Epithelial cell of prostate (primary cell): ENCODE measurements around the gene USP17L18.
"Not testable (repeated sequence)": the region's sequence is repeated elsewhere in the genome, so short reads cannot be mapped to it uniquely, and the experiment has no call there.

Source experiments
- DNase-seq: peaks from one replicate; pipeline ENCODE4 v3.0.0-alpha.2; 2011; ENCODE audit warnings: low read depth, low spot score
- H3K27ac ChIP-seq: fragments of 450-650 bp; 2 replicates; pipeline ENCODE4 v1.5.1; 2017; ENCODE audit warnings: mild to moderate bottlenecking

Gene USP17L18

GRCh38 chr4:9247953-9248680 is at the start of gene USP17L18:
TSS of gene USP17L18 (plus strand) at chr4:9248630. CDS start at chr4:9248630, 0 bp downstream.
- DNase-seq, H3K27ac ChIP-seq: not testable (repeated sequence)

DNA sequence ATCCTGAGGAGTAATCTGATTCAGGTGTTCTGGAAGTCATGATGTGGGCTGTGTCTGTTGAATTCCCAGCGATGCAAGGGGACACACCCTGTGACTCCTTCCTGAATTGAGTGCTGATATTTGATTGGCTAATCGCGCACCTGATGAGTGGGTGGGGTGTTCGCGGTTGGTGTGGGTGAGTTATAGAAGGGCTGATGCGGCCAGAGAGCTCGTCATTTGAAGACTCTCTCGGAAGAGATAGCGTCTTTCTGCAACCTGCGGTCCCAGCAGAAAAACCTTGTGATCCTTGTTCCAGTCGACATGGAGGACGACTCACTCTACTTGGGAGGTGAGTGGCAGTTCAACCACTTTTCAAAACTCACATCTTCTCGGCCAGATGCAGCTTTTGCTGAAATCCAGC is 38.1 kb upstream of the USP17L18 start, which contains the start of gene USP17L10:
Gene USP17L10, plus strand, starts transcription at position 301 of the 400 bp plus-strand sequence. Its CDS starts 0 bp downstream, at position 301.
- not testable (repeated sequence) for DNase-seq, H3K27ac ChIP-seq

GRCh38 chr4:9214701-9215100 is 33.7 kb upstream of the USP17L18 start:
- H3K27ac ChIP-seq, DNase-seq: not testable (repeated sequence)

DNA sequence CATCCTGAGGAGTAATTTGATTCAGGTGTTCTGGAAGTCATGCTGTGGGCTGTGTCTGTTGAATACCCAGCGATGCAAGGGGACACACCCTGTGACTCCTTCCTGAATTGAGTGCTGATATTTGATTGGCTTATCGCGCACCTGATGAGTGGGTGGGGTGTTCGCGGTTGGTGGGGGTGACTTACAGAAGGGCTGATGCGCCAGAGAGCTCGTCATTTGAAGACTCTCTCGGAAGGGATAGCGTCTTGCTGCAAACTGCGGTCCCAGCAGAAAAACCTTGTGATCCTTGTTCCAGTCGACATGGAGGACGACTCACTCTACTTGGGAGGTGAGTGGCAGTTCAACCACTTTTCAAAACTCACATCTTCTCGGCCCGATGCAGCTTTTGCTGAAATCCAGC is 33.3 kb upstream of the USP17L18 start, which contains the start of gene USP17L11:
Gene USP17L11, plus strand, starts transcription at position 301 of the 400 bp plus-strand sequence. Its CDS starts 0 bp downstream, at position 301.
- H3K27ac ChIP-seq, DNase-seq: not testable (repeated sequence)

DNA sequence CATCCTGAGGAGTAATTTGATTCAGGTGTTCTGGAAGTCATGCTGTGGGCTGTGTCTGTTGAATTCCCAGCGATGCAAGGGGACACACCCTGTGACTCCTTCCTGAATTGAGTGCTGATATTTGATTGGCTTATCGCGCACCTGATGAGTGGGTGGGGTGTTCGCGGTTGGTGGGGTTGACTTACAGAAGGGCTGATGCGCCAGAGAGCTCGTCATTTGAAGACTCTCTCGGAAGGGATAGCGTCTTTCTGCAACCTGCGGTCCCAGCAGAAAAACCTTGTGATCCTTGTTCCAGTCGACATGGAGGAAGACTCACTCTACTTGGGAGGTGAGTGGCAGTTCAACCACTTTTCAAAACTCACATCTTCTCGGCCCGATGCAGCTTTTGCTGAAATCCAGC is 28.6 kb upstream of the USP17L18 start, which contains the start of gene USP17L12:
Gene USP17L12, plus strand, starts transcription at position 301 of the 400 bp plus-strand sequence. Its CDS starts 0 bp downstream, at position 301.
- DNase-seq: not testable (repeated sequence)

GRCh38 chr4:9224596-9224995 is 23.8 kb upstream of the USP17L18 start, which contains the start of gene USP17L13:
TSS of gene USP17L13 (plus strand) at chr4:9224896. CDS start at chr4:9224896, 0 bp downstream.
- DNase-seq, H3K27ac ChIP-seq: not testable (repeated sequence)

More for the DNA sequence above, 28.6 kb upstream of the USP17L18 start, which contains the start of gene USP17L12:
- H3K27ac ChIP-seq: not testable (repeated sequence)

GRCh38 chr4:9230249-9230648 is 18.2 kb upstream of the USP17L18 start:
- DNase-seq, H3K27ac ChIP-seq: not testable (repeated sequence)

DNA sequence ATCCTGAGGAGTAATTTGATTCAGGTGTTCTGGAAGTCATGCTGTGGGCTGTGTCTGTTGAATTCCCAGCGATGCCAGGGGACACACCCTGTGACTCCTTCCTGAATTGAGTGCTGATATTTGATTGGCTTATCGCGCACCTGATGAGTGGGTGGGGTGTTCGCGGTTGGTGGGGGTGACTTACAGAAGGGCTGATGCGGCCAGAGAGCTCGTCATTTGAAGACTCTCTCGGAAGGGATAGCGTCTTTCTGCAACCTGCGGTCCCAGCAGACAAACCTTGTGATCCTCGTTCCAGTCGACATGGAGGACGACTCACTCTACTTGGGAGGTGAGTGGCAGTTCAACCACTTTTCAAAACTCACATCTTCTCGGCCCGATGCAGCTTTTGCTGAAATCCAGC is 14.3 kb upstream of the USP17L18 start, which contains the start of gene USP17L15:
Gene USP17L15, plus strand, starts transcription at position 301 of the 400 bp plus-strand sequence. Its CDS starts 0 bp downstream, at position 301.
- H3K27ac ChIP-seq, DNase-seq: not testable (repeated sequence)

DNA sequence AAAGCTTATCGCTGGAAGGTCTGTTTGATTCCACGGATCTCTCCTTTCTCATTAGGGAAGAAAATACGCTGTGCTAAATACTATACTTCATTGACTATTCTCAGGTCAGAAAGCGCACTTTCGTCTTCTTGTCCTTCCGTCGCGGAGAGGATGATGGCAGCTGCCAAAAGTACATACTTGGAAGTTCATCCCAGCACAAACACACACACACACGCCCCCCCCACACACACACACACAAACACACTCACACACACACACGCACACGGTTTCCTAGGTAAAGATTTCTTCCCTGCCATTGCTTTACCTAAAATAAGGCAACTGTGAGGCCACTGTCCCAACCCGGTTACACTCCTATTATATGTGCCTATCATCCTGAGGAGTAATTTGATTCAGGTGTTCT is 10.0 kb upstream of the USP17L18 start:
- DNase-seq, H3K27ac ChIP-seq: not testable (repeated sequence)

- not testable (repeated sequence) for H3K27ac ChIP-seq, DNase-seq
Observed at GRCh38 chr4:9243579-9243978, 4.9 kb upstream of the USP17L18 start, which contains the start of gene USP17L17. TSS of gene USP17L17 (plus strand) at chr4:9243879. CDS start at chr4:9243879, 0 bp downstream.

- H3K27ac ChIP-seq, DNase-seq: not testable (repeated sequence)
Observed at GRCh38 chr4:9253078-9253477, 4.6 kb downstream of the USP17L18 start, which contains the start of gene USP17L19. TSS of gene USP17L19 (plus strand) at chr4:9253378. CDS start at chr4:9253378, 0 bp downstream.

GRCh38 chr4:9257824-9258223 is 9.4 kb downstream of the USP17L18 start, which contains the start of gene USP17L20:
TSS of gene USP17L20 (plus strand) at chr4:9258124. CDS start at chr4:9258124, 0 bp downstream.
- DNase-seq, H3K27ac ChIP-seq: not testable (repeated sequence)

DNA sequence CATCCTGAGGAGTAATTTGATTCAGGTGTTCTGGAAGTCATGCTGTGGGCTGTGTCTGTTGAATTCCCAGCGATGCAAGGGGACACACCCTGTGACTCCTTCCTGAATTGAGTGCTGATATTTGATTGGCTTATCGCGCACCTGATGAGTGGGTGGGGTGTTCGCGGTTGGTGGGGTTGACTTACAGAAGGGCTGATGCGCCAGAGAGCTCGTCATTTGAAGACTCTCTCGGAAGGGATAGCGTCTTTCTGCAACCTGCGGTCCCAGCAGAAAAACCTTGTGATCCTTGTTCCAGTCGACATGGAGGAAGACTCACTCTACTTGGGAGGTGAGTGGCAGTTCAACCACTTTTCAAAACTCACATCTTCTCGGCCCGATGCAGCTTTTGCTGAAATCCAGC is 14.1 kb downstream of the USP17L18 start, which contains the start of gene USP17L21:
Gene USP17L21, plus strand, starts transcription at position 301 of the 400 bp plus-strand sequence. Its CDS starts 0 bp downstream, at position 301.
- not testable (repeated sequence) for DNase-seq, H3K27ac ChIP-seq

GRCh38 chr4:9267319-9267718 is 18.9 kb downstream of the USP17L18 start, which contains the start of gene USP17L22:
TSS of gene USP17L22 (plus strand) at chr4:9267619. CDS start at chr4:9267619, 0 bp downstream.
- not testable (repeated sequence) for H3K27ac ChIP-seq, DNase-seq

DNA sequence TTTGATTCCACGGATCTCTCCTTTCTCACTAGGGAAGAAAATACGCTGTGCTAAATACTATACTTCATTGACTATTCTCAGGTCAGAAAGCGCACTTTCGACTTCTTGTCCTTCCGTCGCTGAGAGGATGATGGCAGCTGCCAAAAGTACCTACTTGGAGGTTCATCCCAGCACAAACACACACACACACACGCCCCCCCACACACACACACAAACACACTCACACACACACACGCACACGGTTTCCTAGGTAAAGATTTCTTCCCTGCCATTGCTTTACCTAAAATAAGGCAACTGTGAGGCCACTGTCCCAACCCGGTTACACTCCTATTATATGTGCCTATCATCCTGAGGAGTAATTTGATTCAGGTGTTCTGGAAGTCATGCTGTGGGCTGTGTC is 23.3 kb downstream of the USP17L18 start:
- not testable (repeated sequence) for DNase-seq

More for the DNA sequence above, 23.3 kb downstream of the USP17L18 start:
- not testable (repeated sequence) for H3K27ac ChIP-seq
